H9 (cell line): ENCODE measurements around the gene ANKRD2. TPM values are rescaled to one million over a fixed set of nuclear protein-coding genes. Genes with fewer than 3 reads are reported as not detected.

ENCODE experiments used
- DNase-seq: peaks from one replicate; pipeline ENCODE4 v3.0.0-alpha.2; 2017
- H2AFZ ChIP-seq: one replicate; pipeline ENCODE4 v1.6.1; 2013; ENCODE audit warnings: mild to moderate bottlenecking, low read length, control low read depth, moderate library complexity
- H2AK5ac ChIP-seq: 2 replicates; pipeline ENCODE4 v1.6.1; 2013; ENCODE audit warnings: low read length, control low read depth, mixed read lengths; ENCODE audit not compliant: insufficient read length
- H2BK120ac ChIP-seq: one replicate; pipeline ENCODE4 v1.6.1; 2013; ENCODE audit warnings: low read depth, mild to moderate bottlenecking, low read length, control low read depth, inconsistent platforms; ENCODE audit not compliant: poor library complexity, severe bottlenecking
- H2BK12ac ChIP-seq: 2 replicates; pipeline ENCODE4 v1.6.1; 2013; ENCODE audit warnings: low read length, control low read depth, mixed read lengths, low read depth; ENCODE audit not compliant: insufficient read length
- H2BK15ac ChIP-seq: 2 replicates; pipeline ENCODE4 v1.6.1; 2013; ENCODE audit warnings: low read depth, low read length, control low read depth
- H2BK20ac ChIP-seq: one replicate; pipeline ENCODE4 v1.6.1; 2013; ENCODE audit warnings: low read depth, mild to moderate bottlenecking, low read length, control low read depth, inconsistent platforms; ENCODE audit not compliant: poor library complexity, severe bottlenecking
- H2BK5ac ChIP-seq: 2 replicates; pipeline ENCODE4 v1.6.1; 2013; ENCODE audit warnings: low read length, control low read depth, mixed read lengths; ENCODE audit not compliant: insufficient read length
- H3K14ac ChIP-seq: 2 replicates; pipeline ENCODE4 v1.6.1; 2013; ENCODE audit warnings: low read length, control low read depth; ENCODE audit not compliant: insufficient read depth
- H3K18ac ChIP-seq: 2 replicates; pipeline ENCODE4 v1.6.1; 2013; ENCODE audit warnings: low read depth, mild to moderate bottlenecking, mixed read lengths, low read length, control low read depth; ENCODE audit not compliant: insufficient read length
- H3K23ac ChIP-seq: 2 replicates; pipeline ENCODE4 v1.6.1; 2013; ENCODE audit warnings: low read length, control low read depth, mixed read lengths, low read depth; ENCODE audit not compliant: insufficient read length
- H3K23me2 ChIP-seq: 2 replicates; pipeline ENCODE4 v1.6.1; 2013; ENCODE audit warnings: low read depth, mild to moderate bottlenecking, mixed read lengths, low read length, control low read depth; ENCODE audit not compliant: insufficient read length, poor library complexity, severe bottlenecking
- H3K27ac ChIP-seq: 2 replicates; pipeline ENCODE4 v1.5.1; 2013; ENCODE audit warnings: low read length, control low read depth, mixed read lengths, low read depth; ENCODE audit not compliant: insufficient read length
- H3K27me3 ChIP-seq: 2 replicates; pipeline ENCODE4 v1.6.1; 2013; ENCODE audit warnings: low read length, control low read depth, inconsistent platforms; ENCODE audit not compliant: insufficient read depth
- H3K4ac ChIP-seq: 2 replicates; pipeline ENCODE4 v1.6.1; 2013; ENCODE audit warnings: low read depth, mild to moderate bottlenecking, control low read depth, inconsistent platforms, low read length, moderate library complexity
- H3K4me1 ChIP-seq: 2 replicates; pipeline ENCODE4 v1.6.1; 2013; ENCODE audit warnings: low read length, control low read depth, inconsistent platforms; ENCODE audit not compliant: insufficient read depth
- H3K4me2 ChIP-seq: 2 replicates; pipeline ENCODE4 v1.6.1; 2013; ENCODE audit warnings: low read length, control low read depth, mixed read lengths; ENCODE audit not compliant: insufficient read length, insufficient read depth
- H3K56ac ChIP-seq: 2 replicates; pipeline ENCODE4 v1.6.1; 2013; ENCODE audit warnings: low read depth, mild to moderate bottlenecking, mixed read lengths, low read length, control low read depth; ENCODE audit not compliant: insufficient read length
- H3K79me1 ChIP-seq: 2 replicates; pipeline ENCODE4 v1.6.1; 2013; ENCODE audit warnings: low read depth, mild to moderate bottlenecking, moderate library complexity, low read length, control low read depth, inconsistent platforms; ENCODE audit not compliant: insufficient read depth, poor library complexity, severe bottlenecking
- H3K79me2 ChIP-seq: 2 replicates; pipeline ENCODE4 v1.6.1; 2013; ENCODE audit warnings: low read length, control low read depth, inconsistent platforms; ENCODE audit not compliant: insufficient read depth
- H3K9ac ChIP-seq: 2 replicates; pipeline ENCODE4 v1.6.1; 2013; ENCODE audit warnings: low read length, control low read depth, mixed read lengths; ENCODE audit not compliant: insufficient read length; ENCODE audit errors: extremely low read depth
- H3K9me3 ChIP-seq: one replicate; pipeline ENCODE4 v1.6.1; 2013; ENCODE audit warnings: low read depth, low read length, inconsistent platforms; ENCODE audit not compliant: control insufficient read depth
- H3T11ph ChIP-seq: one replicate; pipeline ENCODE4 v1.6.1; 2013; ENCODE audit warnings: mild to moderate bottlenecking, low read length, control low read depth, inconsistent platforms
- H4K20me1 ChIP-seq: one replicate; pipeline ENCODE4 v1.6.1; 2013; ENCODE audit not compliant: control insufficient read depth, insufficient read length, insufficient read depth
- H4K5ac ChIP-seq: 2 replicates; pipeline ENCODE4 v1.6.1; 2013; ENCODE audit warnings: low read depth, mild to moderate bottlenecking, mixed read lengths, low read length, control low read depth; ENCODE audit not compliant: insufficient read length
- H4K8ac ChIP-seq: replicated peaks from 2 replicates; pipeline ENCODE4 v1.6.1; 2013; ENCODE audit warnings: low read length, control low read depth, mixed read lengths, low read depth; ENCODE audit not compliant: insufficient read length
- H4K91ac ChIP-seq: 2 replicates; pipeline ENCODE4 v1.6.1; 2013; ENCODE audit warnings: low read depth, mild to moderate bottlenecking, moderate library complexity, mixed read lengths, low read length, control low read depth; ENCODE audit not compliant: insufficient read length
- H3K27ac Mint-ChIP-seq, 3 experiments: 2 replicates in 2 of 3; 3 replicates in 1 of 3; pipeline ENCODE4 v1.8.0; 2020 to 2021; ENCODE audit warnings: mixed read lengths in 3 of 3, mild to moderate bottlenecking in 1 of 3, moderate library complexity in 1 of 3
- H3K27me3 Mint-ChIP-seq: 2 replicates; pipeline ENCODE4 v1.8.0; 2021; ENCODE audit warnings: low read depth, mild to moderate bottlenecking, moderate library complexity, mixed read lengths
- H3K36me3 Mint-ChIP-seq, 3 experiments: 2 replicates in 2 of 3; 3 replicates in 1 of 3; pipeline ENCODE4 v1.8.0; 2020 to 2021; ENCODE audit warnings: low read depth in 3 of 3, mixed read lengths in 3 of 3; ENCODE audit not compliant: insufficient read depth in 1 of 3
- H3K4me1 Mint-ChIP-seq, 2 experiments: 2 replicates each; pipeline ENCODE4 v1.8.0; 2020; ENCODE audit warnings: mixed read lengths in 2 of 2
- H3K4me3 Mint-ChIP-seq, 2 experiments: 2 replicates in 1 of 2; 3 replicates in 1 of 2; pipeline ENCODE4 v1.8.0; 2020 to 2021; ENCODE audit warnings: mild to moderate bottlenecking in 2 of 2, mixed read lengths in 2 of 2, moderate library complexity in 1 of 2
- H3K9me3 Mint-ChIP-seq, 2 experiments: 2 replicates in 1 of 2; 3 replicates in 1 of 2; pipeline ENCODE4 v1.8.0; 2020; ENCODE audit warnings: mild to moderate bottlenecking in 2 of 2, mixed read lengths in 2 of 2, moderate library complexity in 1 of 2
- WGBS: extraction: QIAGEN DNeasy Blood & Tissue Kit; methylation state at CpG from one replicate; pipeline ENCODE4 v1.1.7; 2013; ENCODE audit warnings: missing lambda C conversion rate, low lambda C conversion rate, mixed read lengths; ENCODE audit not compliant: insufficient read length; ENCODE audit errors: extremely low coverage; 5-methylcytosine and 5-hydroxymethylcytosine counted together
- total RNA-seq: library from RNA; stranded (reverse); gene quantifications from 2 replicates; pipeline ENCODE4 v1.2.1, GENCODE V29; 2021
- TF ChIP-seq, protein P1 (sequence below): fragments of 200-600 bp; sonication (generic); conservative IDR thresholded peaks from 3 replicates; pipeline ENCODE4 v1.8.0; 2021; ENCODE audit warnings: antibody characterized with exemption, mild to moderate bottlenecking

ANKRD2 gene
- total RNA-seq, 1 experiment from 2014 or later, result not detected

DNA sequence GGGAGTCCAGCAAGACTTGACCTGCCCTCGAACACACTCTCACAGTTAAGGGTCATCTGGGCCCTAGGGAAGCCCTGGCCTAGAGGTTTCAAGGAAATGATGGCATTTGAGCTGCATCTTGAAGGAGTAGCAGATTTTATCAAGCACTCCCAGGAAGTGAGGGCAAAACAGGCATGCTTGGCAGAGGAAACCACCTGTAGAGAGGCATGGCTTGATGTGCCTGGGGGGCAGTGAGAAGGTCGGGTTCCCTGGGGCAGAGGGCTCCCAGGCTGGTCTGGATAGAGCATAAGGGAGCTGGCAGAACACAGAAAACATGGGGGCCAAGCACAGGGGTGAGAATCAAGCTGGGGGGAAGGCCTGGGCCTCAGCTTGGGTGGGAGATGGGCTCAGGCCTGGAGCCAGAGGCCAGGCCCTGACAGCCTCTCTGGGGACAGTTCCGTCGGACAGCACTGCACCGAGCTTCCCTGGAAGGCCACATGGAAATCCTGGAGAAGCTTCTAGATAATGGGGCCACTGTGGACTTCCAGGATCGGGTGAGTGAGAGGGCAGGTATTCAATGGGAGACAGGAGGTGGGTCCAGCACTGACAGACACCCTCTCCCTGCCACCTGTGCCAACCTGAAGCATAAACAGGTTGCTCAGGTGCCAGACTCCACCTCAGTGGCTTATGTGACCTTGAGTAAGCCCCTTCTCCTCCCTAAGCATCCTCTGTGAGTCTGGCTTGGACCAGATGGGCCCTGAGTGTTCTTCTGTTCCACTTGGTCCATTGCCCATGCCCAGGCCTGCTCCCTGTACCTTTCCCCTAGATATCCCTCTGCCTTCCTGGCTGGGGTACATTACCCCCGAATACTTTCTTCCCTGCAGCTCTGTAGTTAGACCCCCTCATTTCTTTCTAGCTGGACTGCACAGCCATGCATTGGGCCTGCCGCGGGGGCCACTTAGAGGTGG, 8.1 kb downstream of the ANKRD2 start:
- Histone ChIP-seq H3K9me3 (no peaks in the 10 kb centered on the region), H3K27ac (no peak overlapping the region), H3K4me2 (no peak overlapping the region), H3K4me1 (no peaks in the 10 kb centered on the region), H2AK5ac (no peak overlapping the region), H4K91ac (no peak overlapping the region), H3K9ac (no peak overlapping the region), H3K79me2 (no peaks in the 10 kb centered on the region), H2BK5ac (no peak overlapping the region), H4K5ac (no peak overlapping the region), H2BK20ac (no peak overlapping the region), H2BK12ac (no peak overlapping the region), H3K23me2 (no peaks in the 10 kb centered on the region), H2BK120ac (no peak overlapping the region), H4K20me1 (no peaks in the 10 kb centered on the region), H3K14ac (no peak overlapping the region), H3K23ac (no peak overlapping the region), H2AFZ (no peak overlapping the region), H3T11ph (no peak overlapping the region), H3K27me3 (no peaks in the 10 kb centered on the region), H3K18ac (no peak overlapping the region), H2BK15ac (no peak overlapping the region), H4K8ac (no peak overlapping the region), H3K79me1 (no peaks in the 10 kb centered on the region), H3K4ac (no peak overlapping the region), H3K56ac (no peak overlapping the region)
- Mint-ChIP-seq H3K27ac (no peak overlapping the region), H3K36me3 (no peaks in the 10 kb centered on the region), H3K27me3 (peaks cover 2% of the 10 kb centered on the region; the same call in 1 of the 2 replicates), H3K9me3 (no peaks in the 10 kb centered on the region), H3K4me3 (no peak overlapping the region), H3K4me1 (peaks cover 3 to 13% of the 10 kb centered on the region in 2 experiments; a peak in 3 of 4 replicates)
- WGBS, result no CpG with 5 or more reads among the region's 9 CpGs
- DNase-seq, result no peak
- TF ChIP-seq, protein P1, sequence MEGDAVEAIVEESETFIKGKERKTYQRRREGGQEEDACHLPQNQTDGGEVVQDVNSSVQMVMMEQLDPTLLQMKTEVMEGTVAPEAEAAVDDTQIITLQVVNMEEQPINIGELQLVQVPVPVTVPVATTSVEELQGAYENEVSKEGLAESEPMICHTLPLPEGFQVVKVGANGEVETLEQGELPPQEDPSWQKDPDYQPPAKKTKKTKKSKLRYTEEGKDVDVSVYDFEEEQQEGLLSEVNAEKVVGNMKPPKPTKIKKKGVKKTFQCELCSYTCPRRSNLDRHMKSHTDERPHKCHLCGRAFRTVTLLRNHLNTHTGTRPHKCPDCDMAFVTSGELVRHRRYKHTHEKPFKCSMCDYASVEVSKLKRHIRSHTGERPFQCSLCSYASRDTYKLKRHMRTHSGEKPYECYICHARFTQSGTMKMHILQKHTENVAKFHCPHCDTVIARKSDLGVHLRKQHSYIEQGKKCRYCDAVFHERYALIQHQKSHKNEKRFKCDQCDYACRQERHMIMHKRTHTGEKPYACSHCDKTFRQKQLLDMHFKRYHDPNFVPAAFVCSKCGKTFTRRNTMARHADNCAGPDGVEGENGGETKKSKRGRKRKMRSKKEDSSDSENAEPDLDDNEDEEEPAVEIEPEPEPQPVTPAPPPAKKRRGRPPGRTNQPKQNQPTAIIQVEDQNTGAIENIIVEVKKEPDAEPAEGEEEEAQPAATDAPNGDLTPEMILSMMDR, result no peak
